Inferior parietal cortex (tissue), 1 donor: ENCODE results near the gene CLASP1.
"Not testable (repeated sequence)": the region's sequence is repeated elsewhere in the genome, so short reads cannot be mapped to it uniquely, and the experiment has no call there.

Experiments used
- DNase-seq: peaks from one replicate; pipeline ENCODE4 v3.0.0-alpha.2; 2016; ENCODE audit errors: extremely low spot score

The CLASP1 gene

GRCh38 chr2:121505005-121505404 is 144.3 kb downstream of the CLASP1 start:
- DNase-seq: no peak

GRCh38 chr2:121504316-121504715 is 144.9 kb downstream of the CLASP1 start:
- DNase-seq: no peak

- no peak for DNase-seq
These were observed 146.5 kb downstream of the CLASP1 start for GRCh38 chr2:121502781-121503180.

GRCh38 chr2:121502246-121502645 is 147.0 kb downstream of the CLASP1 start:
- no peak for DNase-seq

GRCh38 chr2:121501554-121501953 is 147.7 kb downstream of the CLASP1 start:
- no peak for DNase-seq

GRCh38 chr2:121501031-121501430 is 148.2 kb downstream of the CLASP1 start:
- DNase-seq: peak; percentile 50

GRCh38 chr2:121498731-121499130 is 150.5 kb downstream of the CLASP1 start:
- DNase-seq: no peak

- DNase-seq: no peak
These were observed 156.9 kb downstream of the CLASP1 start for GRCh38 chr2:121492409-121492808.

- DNase-seq: no peak
These were observed 157.7 kb downstream of the CLASP1 start for GRCh38 chr2:121491518-121491917.

GRCh38 chr2:121490584-121491133 is 158.6 kb downstream of the CLASP1 start:
- no peak for DNase-seq

GRCh38 chr2:121489911-121490583 is 159.2 kb downstream of the CLASP1 start:
- DNase-seq: no peak

- DNase-seq: no peak
These were observed 160.0 kb downstream of the CLASP1 start for GRCh38 chr2:121489284-121489683.

GRCh38 chr2:121486191-121486790 is 163.0 kb downstream of the CLASP1 start:
- DNase-seq: no peak

GRCh38 chr2:121485039-121485438 is 164.2 kb downstream of the CLASP1 start:
- no peak for DNase-seq

- DNase-seq: no peak
These were observed 165.4 kb downstream of the CLASP1 start for GRCh38 chr2:121483846-121484245.

- DNase-seq: no peak
These were observed 166.2 kb downstream of the CLASP1 start for GRCh38 chr2:121483021-121483420.

- DNase-seq: no peak
These were observed 168.4 kb downstream of the CLASP1 start for GRCh38 chr2:121480826-121481225.

- DNase-seq: no peak
These were observed 169.3 kb downstream of the CLASP1 start for GRCh38 chr2:121479882-121480522.

- no peak for DNase-seq
These were observed 170.1 kb downstream of the CLASP1 start for GRCh38 chr2:121478996-121479745.

- DNase-seq: not testable (repeated sequence)
These were observed 170.8 kb downstream of the CLASP1 start for GRCh38 chr2:121478358-121478995.

- peak; percentile 54 for DNase-seq
These were observed 172.6 kb downstream of the CLASP1 start for GRCh38 chr2:121476684-121477083.
